A549 (cell line): ENCODE results near the gene SEMA6B. TPM values are rescaled to one million over a fixed set of nuclear protein-coding genes. Genes with fewer than 3 reads are reported as not detected.
A peak's percentile ranks its signal among the peaks of the same experiment; 100 is the strongest.

Source experiments
- ATAC-seq, 2 experiments: fragments of 200-7000 bp in 1 of 2; fragments of >200 bp in 1 of 2; cut with Nextera tagmentation in 1 of 2; cut with Tn5 transposase in 1 of 2; 3 replicates each; pipeline versions ENCODE4 v1.8.0 to v1.9.1; 2018 to 2020; ENCODE audit warnings: mild to moderate bottlenecking in 1 of 2, moderate library complexity in 1 of 2
- CTCF ChIA-PET: fragments of 300-600 bp; sonication (Branson Sonifier 250); formaldehyde crosslinking; extraction: SDS; loops from one replicate; lab custom pipeline; 2021; ENCODE audit warnings: antibody characterized with exemption, inconsistent platforms; lab: Yijun Ruan, JAX
- POLR2A ChIA-PET: fragments of 350-600 bp; formaldehyde crosslinking; extraction: SDS; loops from one replicate; lab custom pipeline; 2021; ENCODE audit warnings: antibody characterized with exemption, inconsistent platforms; lab: Yijun Ruan, JAX
- DNase-seq, 2 experiments: peaks; one replicate each; pipeline versions ENCODE4 v3.0.0 to v3.0.0-alpha.2; 2011 to 2016; ENCODE audit warnings: low read depth in 1 of 2, low spot score in 1 of 2
- FAIRE-seq: peaks from 2 replicates; lab custom pipeline; 2011; peaks lifted over from hg19 to GRCh38; lab: Jason Lieb, UNC
- H3K27ac ChIP-seq, 2 experiments: fragments of >200 bp; sonication (Bioruptor Twin); formaldehyde crosslinking; 3 replicates each; pipeline ENCODE4 v1.5.1; 2016 to 2017
- H3K4me1 ChIP-seq: fragments of >200 bp; sonication (Bioruptor Twin); formaldehyde crosslinking; 3 replicates; pipeline ENCODE4 v1.6.1; 2016
- H3K4me2 ChIP-seq: fragments of >200 bp; sonication (Bioruptor Twin); formaldehyde crosslinking; 3 replicates; pipeline ENCODE4 v1.6.1; 2016
- H3K4me3 ChIP-seq: fragments of >200 bp; sonication (Bioruptor Twin); formaldehyde crosslinking; 3 replicates; pipeline ENCODE4 v1.5.1; 2016
- H3K9me3 ChIP-seq: fragments of >200 bp; sonication (Bioruptor Twin); formaldehyde crosslinking; 3 replicates; pipeline ENCODE4 v1.6.1; 2016
- BHLHE40 ChIP-seq: IDR thresholded peaks from 2 replicates; pipeline ENCODE4 v1.6.1; 2012; ENCODE audit warnings: low read depth, low read length, inconsistent platforms
- CBX2 ChIP-seq: fragments of 200-600 bp; sonication (generic); IDR thresholded peaks from 2 replicates; pipeline ENCODE4 v1.6.1; 2016; ENCODE audit warnings: low read depth, mild to moderate bottlenecking, borderline replicate concordance
- CHD2 ChIP-seq: fragments of 150-350 bp; IDR thresholded peaks from 2 replicates; pipeline ENCODE4 v1.6.1; 2014; ENCODE audit warnings: low read length; ENCODE audit not compliant: partially characterized antibody
- CHD4 ChIP-seq: fragments of 200-600 bp; sonication (generic); IDR thresholded peaks from 2 replicates; pipeline ENCODE4 v1.6.1; 2016; ENCODE audit warnings: antibody characterized with exemption, mild to moderate bottlenecking, borderline replicate concordance
- EHF ChIP-seq: fragments of 250-450 bp; sonication (Bioruptor Pico); IDR thresholded peaks from 2 replicates; pipeline ENCODE4 v1.5.0; 2020; ENCODE audit warnings: mild to moderate bottlenecking
- EP300 ChIP-seq, 2 experiments: fragments of >200 bp; sonication (Bioruptor Twin); formaldehyde crosslinking; IDR thresholded peaks; 2 replicates in 1 of 2; 3 replicates in 1 of 2; pipeline ENCODE4 v1.6.1; 2016 to 2017
- ESRRA ChIP-seq: fragments of 150-350 bp; IDR thresholded peaks from 2 replicates; pipeline ENCODE4 v1.6.1; 2014; ENCODE audit warnings: mild to moderate bottlenecking, low read length, borderline replicate concordance
- HOXA7 ChIP-seq: fragments of 250-450 bp; sonication (Bioruptor Pico); IDR thresholded peaks from 2 replicates; pipeline ENCODE4 v1.5.0; 2020; ENCODE audit warnings: mild to moderate bottlenecking, moderate library complexity
- HOXB5 ChIP-seq: fragments of 250-450 bp; sonication (Bioruptor Pico); IDR thresholded peaks from 2 replicates; pipeline ENCODE4 v1.5.0; 2020; ENCODE audit warnings: mild to moderate bottlenecking, moderate library complexity
- JUNB ChIP-seq: fragments of >200 bp; sonication (Bioruptor Twin); formaldehyde crosslinking; IDR thresholded peaks from 2 replicates; pipeline ENCODE4 v1.6.1; 2016
- KDM1A ChIP-seq: fragments of 200-600 bp; sonication (generic); IDR thresholded peaks from 2 replicates; pipeline ENCODE4 v1.6.1; 2016; ENCODE audit warnings: low read depth, mild to moderate bottlenecking
- MAFK ChIP-seq: fragments of 450-650 bp; IDR thresholded peaks from 2 replicates; pipeline ENCODE4 v1.6.1; 2014; ENCODE audit not compliant: partially characterized antibody
- MYC ChIP-seq: IDR thresholded peaks from 2 replicates; pipeline ENCODE4 v1.6.1; 2012; ENCODE audit warnings: mild to moderate bottlenecking, inconsistent platforms, low read length, improper control_type of control experiment, borderline replicate concordance
- NFE2L2 ChIP-seq: fragments of 150-350 bp; conservative IDR thresholded peaks from 2 replicates; pipeline ENCODE4 v1.6.1; 2014; ENCODE audit warnings: low read length
- PHF8 ChIP-seq: fragments of 200-600 bp; sonication (generic); IDR thresholded peaks from 2 replicates; pipeline ENCODE4 v1.6.1; 2016; ENCODE audit warnings: low read depth, mild to moderate bottlenecking, antibody characterized with exemption, moderate library complexity, borderline replicate concordance
- RARB ChIP-seq: fragments of 250-450 bp; sonication (Bioruptor Pico); IDR thresholded peaks from 2 replicates; pipeline ENCODE4 v1.8.0; 2021; ENCODE audit warnings: mild to moderate bottlenecking, moderate library complexity
- SREBF2 ChIP-seq: fragments of 450-650 bp; IDR thresholded peaks from 2 replicates; pipeline ENCODE4 v1.6.1; 2014; ENCODE audit warnings: mild to moderate bottlenecking, moderate library complexity
- ZFP36 ChIP-seq: fragments of 450-650 bp; IDR thresholded peaks from 2 replicates; pipeline ENCODE4 v1.6.1; 2014; ENCODE audit warnings: borderline replicate concordance; ENCODE audit not compliant: partially characterized antibody
- whole genome bisulfite sequencing: methylation state at CpG from one replicate; pipeline ENCODE4 v1.1.6; 2017; ENCODE audit errors: missing lambda C conversion rate; 5-methylcytosine and 5-hydroxymethylcytosine counted together
- polyA plus RNA-seq, 4 experiments: library from polyadenylated mRNA; depleted of rRNA in 3 of 4; stranded (reverse); fragments of >200 nt; fragmentation: RNase III in 1 of 4; extraction: RNeasy Plus Mini Kit Qiagen cat#74134 plus additional on column Dnase treatment in 1 of 4; gene quantifications; 2 replicates in 3 of 4; 3 replicates in 1 of 4; pipeline ENCODE4 v1.2.3, GENCODE V29; 2011 to 2017
- TF ChIP-seq, protein P1 (sequence below): IDR thresholded peaks from 2 replicates; pipeline ENCODE4 v1.6.1; 2012
- TF ChIP-seq, protein P2 (sequence below): fragments of 200-600 bp; sonication (generic); IDR thresholded peaks from 2 replicates; pipeline ENCODE4 v1.6.1; 2016; ENCODE audit warnings: antibody characterized with exemption, mild to moderate bottlenecking, moderate library complexity
- TF ChIP-seq, protein P3 (sequence below): fragments of >200 bp; sonication (Bioruptor Twin); formaldehyde crosslinking; IDR thresholded peaks from 2 replicates; pipeline ENCODE4 v1.6.1; 2016
- TF ChIP-seq, protein P4 (sequence below): fragments of >200 bp; sonication (Bioruptor Twin); formaldehyde crosslinking; IDR thresholded peaks from 3 replicates; pipeline ENCODE4 v1.6.1; 2016
- TF ChIP-seq, protein P5 (sequence below): fragments of 250-450 bp; sonication (Bioruptor Pico); IDR thresholded peaks from 2 replicates; pipeline ENCODE4 v1.5.0; 2021; ENCODE audit warnings: mild to moderate bottlenecking, moderate library complexity, borderline replicate concordance

SEMA6B gene
- polyA plus RNA-seq, 2 of the 4 experiments (the other 2 are of a cell fraction) = 5.7 to 9.0 TPM

DNA sequence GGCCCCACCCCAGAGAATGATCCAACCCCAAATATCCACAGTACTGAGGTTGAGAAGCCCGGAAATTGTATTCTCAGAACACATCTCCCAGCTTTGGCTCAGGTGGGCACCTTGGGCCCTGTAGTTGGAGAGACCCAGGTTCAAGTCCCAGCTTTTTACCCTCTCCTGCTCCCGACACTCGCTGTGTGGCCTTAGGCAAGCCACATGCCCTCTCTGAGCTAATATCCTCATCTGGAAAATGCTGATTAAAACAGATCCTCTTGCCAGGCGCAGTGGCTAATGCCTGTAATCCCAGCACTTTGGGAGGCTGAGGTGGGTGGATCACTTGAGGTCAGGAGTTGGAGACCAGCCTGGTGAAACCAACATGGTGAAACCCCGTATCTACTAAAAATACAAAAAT lies 43.8 kb downstream of the SEMA6B start:
- POLR2A ChIA-PET = no interaction called here
- Histone ChIP-seq H3K4me2 (no peak overlapping the region), H3K4me3 (no peak overlapping the region), H3K9me3 (no peaks in the 10 kb centered on the region), H3K4me1 (peaks cover 10% of the 10 kb centered on the region), H3K27ac (no peak overlapping the region)
- TF ChIP-seq ESRRA (no peak), JUNB (no peak), CHD4 (no peak), ZFP36 (peak; percentile 49)
- 95% methylated on average over 5 of the region's 5 CpGs for WGBS
- FAIRE-seq (no peak), DNase-seq (no peak), ATAC-seq (no peak)
- CTCF ChIA-PET = interaction anchor here (2.3 to 2.6 kb wide), 2 partner anchors 9 to 121 kb away, joined by 10 to 12 read pairs; no protein-coding TSS in a partner anchor

DNA sequence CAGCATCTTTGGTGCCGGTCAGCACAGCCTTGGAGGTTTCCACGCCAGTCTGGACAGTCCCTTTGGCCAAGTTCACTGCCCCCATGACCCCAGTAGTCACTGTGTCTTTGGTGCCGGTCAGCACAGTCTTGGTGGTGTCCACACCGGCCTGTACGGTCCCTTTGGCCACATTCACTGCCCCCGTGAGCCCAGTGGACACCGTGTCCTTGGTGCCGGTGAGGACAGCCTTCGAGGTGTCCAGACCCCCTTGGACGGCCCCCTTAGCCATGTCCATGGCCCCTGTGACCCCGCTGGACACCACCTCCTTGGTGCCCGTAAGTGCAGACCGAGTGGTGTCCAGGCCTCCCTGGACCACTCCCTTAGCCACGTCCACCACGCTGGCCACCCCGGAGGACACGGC lies 46.2 kb downstream of the SEMA6B start:
- DNase-seq = no peak
- TF ChIP-seq CBX2 = no peak
- TF ChIP-seq, protein P1, sequence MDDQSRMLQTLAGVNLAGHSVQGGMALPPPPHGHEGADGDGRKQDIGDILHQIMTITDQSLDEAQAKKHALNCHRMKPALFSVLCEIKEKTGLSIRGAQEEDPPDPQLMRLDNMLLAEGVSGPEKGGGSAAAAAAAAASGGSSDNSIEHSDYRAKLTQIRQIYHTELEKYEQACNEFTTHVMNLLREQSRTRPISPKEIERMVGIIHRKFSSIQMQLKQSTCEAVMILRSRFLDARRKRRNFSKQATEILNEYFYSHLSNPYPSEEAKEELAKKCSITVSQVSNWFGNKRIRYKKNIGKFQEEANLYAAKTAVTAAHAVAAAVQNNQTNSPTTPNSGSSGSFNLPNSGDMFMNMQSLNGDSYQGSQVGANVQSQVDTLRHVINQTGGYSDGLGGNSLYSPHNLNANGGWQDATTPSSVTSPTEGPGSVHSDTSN = no peak
- TF ChIP-seq, protein P2, sequence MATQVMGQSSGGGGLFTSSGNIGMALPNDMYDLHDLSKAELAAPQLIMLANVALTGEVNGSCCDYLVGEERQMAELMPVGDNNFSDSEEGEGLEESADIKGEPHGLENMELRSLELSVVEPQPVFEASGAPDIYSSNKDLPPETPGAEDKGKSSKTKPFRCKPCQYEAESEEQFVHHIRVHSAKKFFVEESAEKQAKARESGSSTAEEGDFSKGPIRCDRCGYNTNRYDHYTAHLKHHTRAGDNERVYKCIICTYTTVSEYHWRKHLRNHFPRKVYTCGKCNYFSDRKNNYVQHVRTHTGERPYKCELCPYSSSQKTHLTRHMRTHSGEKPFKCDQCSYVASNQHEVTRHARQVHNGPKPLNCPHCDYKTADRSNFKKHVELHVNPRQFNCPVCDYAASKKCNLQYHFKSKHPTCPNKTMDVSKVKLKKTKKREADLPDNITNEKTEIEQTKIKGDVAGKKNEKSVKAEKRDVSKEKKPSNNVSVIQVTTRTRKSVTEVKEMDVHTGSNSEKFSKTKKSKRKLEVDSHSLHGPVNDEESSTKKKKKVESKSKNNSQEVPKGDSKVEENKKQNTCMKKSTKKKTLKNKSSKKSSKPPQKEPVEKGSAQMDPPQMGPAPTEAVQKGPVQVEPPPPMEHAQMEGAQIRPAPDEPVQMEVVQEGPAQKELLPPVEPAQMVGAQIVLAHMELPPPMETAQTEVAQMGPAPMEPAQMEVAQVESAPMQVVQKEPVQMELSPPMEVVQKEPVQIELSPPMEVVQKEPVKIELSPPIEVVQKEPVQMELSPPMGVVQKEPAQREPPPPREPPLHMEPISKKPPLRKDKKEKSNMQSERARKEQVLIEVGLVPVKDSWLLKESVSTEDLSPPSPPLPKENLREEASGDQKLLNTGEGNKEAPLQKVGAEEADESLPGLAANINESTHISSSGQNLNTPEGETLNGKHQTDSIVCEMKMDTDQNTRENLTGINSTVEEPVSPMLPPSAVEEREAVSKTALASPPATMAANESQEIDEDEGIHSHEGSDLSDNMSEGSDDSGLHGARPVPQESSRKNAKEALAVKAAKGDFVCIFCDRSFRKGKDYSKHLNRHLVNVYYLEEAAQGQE = no peak
- no peak for TF ChIP-seq MAFK
- TF ChIP-seq, protein P3, sequence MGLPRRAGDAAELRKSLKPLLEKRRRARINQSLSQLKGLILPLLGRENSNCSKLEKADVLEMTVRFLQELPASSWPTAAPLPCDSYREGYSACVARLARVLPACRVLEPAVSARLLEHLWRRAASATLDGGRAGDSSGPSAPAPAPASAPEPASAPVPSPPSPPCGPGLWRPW = no peak
- no peak for TF ChIP-seq NFE2L2
- TF ChIP-seq, protein P4, sequence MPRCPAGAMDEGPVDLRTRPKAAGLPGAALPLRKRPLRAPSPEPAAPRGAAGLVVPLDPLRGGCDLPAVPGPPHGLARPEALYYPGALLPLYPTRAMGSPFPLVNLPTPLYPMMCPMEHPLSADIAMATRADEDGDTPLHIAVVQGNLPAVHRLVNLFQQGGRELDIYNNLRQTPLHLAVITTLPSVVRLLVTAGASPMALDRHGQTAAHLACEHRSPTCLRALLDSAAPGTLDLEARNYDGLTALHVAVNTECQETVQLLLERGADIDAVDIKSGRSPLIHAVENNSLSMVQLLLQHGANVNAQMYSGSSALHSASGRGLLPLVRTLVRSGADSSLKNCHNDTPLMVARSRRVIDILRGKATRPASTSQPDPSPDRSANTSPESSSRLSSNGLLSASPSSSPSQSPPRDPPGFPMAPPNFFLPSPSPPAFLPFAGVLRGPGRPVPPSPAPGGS = no peak
- TF ChIP-seq HOXA7 = no peak
- TF ChIP-seq PHF8 = no peak
- no peak for TF ChIP-seq HOXB5 (CRISPR knock-in tag)
- no peak for TF ChIP-seq CHD2
- TF ChIP-seq EP300 (IDR thresholded peaks at IDR 0.05) = no peak
- TF ChIP-seq BHLHE40 = no peak
- no peak for TF ChIP-seq EHF
- TF ChIP-seq KDM1A = no peak
- WGBS = 100% methylated on average over 3 of the region's 17 CpGs
- Histone ChIP-seq H3K27ac (no peak overlapping the region), H3K4me2 (no peak overlapping the region), H3K4me3 (no peak overlapping the region), H3K9me3 (no peaks in the 10 kb centered on the region), H3K4me1 (peaks cover 10% of the 10 kb centered on the region)
- FAIRE-seq = no peak
- CTCF ChIA-PET = interaction anchor here (1.4 to 1.6 kb wide), 2 partner anchors 10 to 12 kb away, joined by 7 to 9 read pairs; no protein-coding TSS in a partner anchor
- ATAC-seq = no peak
- POLR2A ChIA-PET = no interaction called here

DNA sequence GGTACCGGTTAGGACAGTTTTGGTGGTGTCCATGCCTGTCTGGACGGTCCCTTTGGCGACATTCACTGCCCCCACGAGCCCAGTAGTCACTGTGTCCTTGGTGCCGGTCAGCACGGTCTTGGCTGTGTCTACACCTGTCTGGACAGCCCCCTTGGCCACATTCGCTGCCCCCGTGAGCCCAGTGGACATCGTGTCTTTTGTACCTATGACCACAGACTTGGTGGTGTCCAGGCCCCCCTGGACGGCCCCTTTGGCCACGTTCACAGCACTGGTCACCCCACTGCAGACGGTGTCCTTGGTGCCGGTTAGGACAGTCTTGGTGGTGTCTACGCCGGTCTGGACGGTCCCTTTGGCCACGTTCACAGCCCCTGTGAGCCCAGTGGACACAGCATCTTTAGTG lies 47.4 kb downstream of the SEMA6B start:
- Histone ChIP-seq H3K9me3 (no peaks in the 10 kb centered on the region), H3K27ac (no peak overlapping the region), H3K4me3 (no peak overlapping the region), H3K4me1 (peaks cover 8% of the 10 kb centered on the region), H3K4me2 (no peak overlapping the region)
- 55% methylated on average over 16 of the region's 17 CpGs for WGBS
- ChIA-PET POLR2A (no interaction called here), CTCF (no interaction called here)
- DNase-seq (no peak), ATAC-seq (no peak), FAIRE-seq (no peak)
- TF ChIP-seq, protein P5, sequence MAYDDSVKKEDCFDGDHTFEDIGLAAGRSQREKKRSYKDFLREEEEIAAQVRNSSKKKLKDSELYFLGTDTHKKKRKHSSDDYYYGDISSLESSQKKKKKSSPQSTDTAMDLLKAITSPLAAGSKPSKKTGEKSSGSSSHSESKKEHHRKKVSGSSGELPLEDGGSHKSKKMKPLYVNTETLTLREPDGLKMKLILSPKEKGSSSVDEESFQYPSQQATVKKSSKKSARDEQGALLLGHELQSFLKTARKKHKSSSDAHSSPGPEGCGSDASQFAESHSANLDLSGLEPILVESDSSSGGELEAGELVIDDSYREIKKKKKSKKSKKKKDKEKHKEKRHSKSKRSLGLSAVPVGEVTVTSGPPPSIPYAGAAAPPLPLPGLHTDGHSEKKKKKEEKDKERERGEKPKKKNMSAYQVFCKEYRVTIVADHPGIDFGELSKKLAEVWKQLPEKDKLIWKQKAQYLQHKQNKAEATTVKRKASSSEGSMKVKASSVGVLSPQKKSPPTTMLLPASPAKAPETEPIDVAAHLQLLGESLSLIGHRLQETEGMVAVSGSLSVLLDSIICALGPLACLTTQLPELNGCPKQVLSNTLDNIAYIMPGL = no peak
- TF ChIP-seq SREBF2 (no peak), RARB (no peak), CHD4 (no peak), MYC (no peak)
- TF ChIP-seq, protein P2 = no peak
